8988T (cell line): ENCODE measurements around the gene ZNF609.

Experiments used
- DNase-seq: peaks from one replicate; pipeline ENCODE4 v3.0.0; 2011

The ZNF609 gene

GRCh38 chr15:64701051-64701450 lies 240.7 kb downstream of the ZNF609 start:
- DNase-seq, result no peak

DNA sequence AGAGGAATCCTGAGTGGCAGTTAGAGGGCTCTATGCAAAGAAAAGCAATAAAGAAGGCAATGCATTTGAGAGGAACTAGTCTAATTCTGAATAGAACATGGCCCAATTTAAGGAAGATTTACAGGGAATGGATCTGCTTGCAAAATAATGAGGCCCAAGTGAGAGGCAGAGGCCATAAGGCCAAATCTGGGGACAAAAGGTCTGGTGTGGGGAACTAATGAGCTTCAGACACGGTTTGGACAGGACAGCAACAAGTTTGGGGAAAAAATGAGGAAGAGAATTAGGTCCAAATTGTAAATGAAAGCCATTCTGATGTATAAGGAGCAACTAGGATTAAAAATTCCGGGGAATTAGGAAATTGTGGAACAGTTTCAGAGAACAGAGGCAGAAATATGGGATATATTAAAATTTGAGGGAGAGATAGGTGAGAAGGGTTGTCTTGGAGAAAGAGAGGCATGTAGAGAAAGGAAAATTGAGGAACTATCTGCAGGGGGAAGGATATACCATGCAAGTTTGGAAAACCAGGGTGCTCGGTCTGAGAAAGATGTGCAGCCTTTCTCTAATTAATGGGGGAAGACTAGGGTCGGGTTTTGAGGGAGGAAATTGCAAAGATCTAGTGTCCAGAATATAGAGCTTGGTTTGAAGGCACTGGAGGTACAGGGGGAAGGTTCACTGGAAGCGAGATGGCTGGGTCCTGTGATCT lies 241.3 kb downstream of the ZNF609 start:
- no peak for DNase-seq

- DNase-seq, result peak; percentile 86
These were observed 242.6 kb downstream of the ZNF609 start for GRCh38 chr15:64702816-64703631.

- no peak for DNase-seq
These were observed 243.2 kb downstream of the ZNF609 start for GRCh38 chr15:64703632-64703959.

- no peak for DNase-seq
These were observed 244.6 kb downstream of the ZNF609 start for GRCh38 chr15:64705006-64705405.

DNA sequence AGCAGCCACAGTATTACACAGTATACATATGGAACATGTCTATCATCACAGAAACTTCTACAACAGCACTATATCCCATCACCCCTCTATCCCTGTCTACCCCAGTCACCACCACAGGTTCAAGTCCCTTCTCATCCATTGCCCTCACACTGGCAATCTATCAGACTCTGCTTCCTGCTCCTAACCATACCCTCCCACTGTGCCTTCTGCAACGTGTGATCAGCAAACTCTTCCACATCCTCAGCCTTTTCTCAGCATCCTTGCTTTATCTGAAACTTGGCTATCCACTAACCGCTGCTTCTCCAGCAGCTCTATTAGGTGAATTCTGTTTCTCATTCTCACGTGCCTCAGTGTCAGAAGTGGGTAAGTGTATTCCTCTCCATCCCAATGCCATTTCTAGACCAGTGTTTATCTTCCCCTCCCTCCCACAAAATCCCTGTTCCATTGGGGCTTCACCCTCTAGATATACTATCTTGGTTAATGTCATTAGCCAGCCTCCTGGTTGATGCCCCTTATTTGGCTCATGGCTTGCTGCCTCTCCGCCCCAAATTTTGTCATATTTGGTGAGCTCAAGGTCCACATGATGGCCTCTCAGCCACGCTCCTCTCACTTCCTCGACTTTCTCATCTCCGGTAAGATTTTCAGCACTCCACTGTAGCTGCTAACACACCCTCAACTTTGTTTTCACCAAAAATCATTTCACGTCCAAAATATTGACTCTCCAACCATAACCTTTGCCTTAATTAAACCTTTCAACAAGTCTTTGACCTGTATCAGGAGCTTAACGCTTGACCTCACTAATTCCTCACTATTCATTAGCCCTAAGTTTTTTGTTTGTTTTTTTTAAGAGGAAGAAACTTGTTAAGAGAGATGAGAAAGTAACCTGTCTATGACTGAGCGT lies 245.9 kb downstream of the ZNF609 start:
- DNase-seq, result no peak

DNA sequence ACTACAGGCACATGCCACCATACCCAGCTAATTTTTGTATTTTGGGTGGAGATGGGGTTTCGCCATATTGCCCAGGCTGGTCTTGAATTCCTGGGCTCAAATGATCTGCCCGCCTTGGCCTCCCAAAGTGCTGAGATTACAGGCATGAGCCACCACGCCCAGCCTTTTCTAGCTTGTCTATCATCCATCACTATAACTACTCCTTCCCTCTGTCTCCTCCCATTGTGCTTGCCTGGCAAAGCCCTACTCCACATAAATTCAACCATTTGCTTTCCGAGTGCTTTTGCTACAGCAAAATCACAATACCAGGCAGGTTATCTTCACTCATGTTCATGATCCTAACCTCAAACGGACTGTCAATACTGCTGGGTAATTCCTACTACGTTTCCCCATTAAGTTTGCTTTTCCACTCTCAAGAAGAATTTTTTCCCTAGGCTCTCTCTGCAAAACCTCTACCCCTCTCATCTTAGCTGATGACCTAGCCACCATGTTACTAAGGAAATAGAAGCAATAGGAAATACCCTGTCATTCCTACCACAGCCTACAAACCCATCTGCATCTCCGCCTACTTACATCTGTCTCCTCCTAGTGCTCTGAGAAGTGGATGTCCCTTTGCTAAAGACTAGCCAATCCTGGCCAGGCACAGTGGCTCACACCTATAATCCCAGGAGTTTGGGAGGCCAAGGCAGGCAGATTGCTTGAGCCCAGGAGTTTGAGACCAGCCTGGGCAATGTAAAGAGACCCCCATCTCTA lies 250.5 kb downstream of the ZNF609 start:
- DNase-seq, result no peak

GRCh38 chr15:64712353-64712752 lies 252.0 kb downstream of the ZNF609 start:
- DNase-seq, result no peak

GRCh38 chr15:64713592-64713991 lies 253.2 kb downstream of the ZNF609 start:
- no peak for DNase-seq

DNA sequence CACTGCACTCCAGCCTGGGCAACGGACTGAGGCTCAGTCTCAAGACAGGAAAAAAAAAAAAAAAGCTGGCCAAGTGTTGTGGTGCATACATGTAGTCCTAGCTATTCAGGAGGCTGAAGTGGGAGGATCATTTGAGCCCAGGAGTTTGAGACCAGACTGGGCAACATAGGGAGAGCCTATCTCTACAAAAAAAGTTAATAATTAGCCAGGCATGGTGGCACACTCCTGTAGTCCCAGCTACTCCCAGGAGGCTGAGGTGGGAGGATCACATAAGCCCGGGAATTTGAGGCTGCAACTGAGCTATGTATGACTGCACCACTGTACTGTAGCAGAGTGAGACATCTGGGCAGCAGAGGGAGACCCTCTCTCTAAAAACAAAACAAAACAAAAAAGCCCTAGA lies 256.1 kb downstream of the ZNF609 start:
- no peak for DNase-seq

DNA sequence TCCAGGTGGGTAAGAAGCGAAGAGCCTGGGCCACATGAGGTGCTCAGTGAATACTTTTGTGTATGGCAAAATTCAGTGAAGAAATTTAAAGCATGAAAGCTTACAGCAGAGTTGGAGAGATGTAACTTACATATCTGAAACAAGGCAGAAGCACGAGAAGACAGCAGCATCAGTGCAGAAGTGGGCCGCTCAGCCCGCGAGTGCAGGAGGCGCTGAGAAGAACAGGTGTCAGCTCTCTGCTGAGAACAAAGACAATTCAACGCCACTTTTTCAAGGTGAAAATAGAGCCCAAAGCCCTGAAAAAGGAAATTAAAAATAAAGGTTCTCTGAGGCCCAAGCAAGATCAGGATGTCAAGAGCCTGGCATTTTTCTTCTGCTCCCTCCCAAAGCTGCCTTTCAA lies 256.8 kb downstream of the ZNF609 start:
- no peak for DNase-seq

- no peak for DNase-seq
These were observed 257.5 kb downstream of the ZNF609 start for GRCh38 chr15:64717735-64718495.

GRCh38 chr15:64720188-64720587 lies 259.8 kb downstream of the ZNF609 start:
- no peak for DNase-seq

DNA sequence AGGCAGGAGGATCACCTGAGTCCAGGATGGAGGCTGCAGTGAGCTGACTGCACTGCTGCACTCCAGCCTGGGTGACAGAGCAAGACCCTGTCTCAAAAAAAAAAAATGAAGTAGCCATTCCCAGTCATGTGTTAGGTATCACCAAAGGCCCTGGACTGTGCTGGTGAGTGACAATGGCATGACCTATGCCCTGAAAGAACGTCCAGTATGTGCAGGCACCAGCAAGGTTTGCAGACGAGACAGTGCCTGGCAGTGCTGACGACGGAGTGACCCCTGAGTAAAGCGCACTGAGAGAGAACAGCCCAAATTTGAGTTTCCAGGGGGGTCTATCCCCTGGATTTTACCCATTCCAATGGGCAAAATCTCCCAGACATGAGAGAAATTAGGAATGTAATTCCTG lies 269.8 kb downstream of the ZNF609 start:
- no peak for DNase-seq

DNA sequence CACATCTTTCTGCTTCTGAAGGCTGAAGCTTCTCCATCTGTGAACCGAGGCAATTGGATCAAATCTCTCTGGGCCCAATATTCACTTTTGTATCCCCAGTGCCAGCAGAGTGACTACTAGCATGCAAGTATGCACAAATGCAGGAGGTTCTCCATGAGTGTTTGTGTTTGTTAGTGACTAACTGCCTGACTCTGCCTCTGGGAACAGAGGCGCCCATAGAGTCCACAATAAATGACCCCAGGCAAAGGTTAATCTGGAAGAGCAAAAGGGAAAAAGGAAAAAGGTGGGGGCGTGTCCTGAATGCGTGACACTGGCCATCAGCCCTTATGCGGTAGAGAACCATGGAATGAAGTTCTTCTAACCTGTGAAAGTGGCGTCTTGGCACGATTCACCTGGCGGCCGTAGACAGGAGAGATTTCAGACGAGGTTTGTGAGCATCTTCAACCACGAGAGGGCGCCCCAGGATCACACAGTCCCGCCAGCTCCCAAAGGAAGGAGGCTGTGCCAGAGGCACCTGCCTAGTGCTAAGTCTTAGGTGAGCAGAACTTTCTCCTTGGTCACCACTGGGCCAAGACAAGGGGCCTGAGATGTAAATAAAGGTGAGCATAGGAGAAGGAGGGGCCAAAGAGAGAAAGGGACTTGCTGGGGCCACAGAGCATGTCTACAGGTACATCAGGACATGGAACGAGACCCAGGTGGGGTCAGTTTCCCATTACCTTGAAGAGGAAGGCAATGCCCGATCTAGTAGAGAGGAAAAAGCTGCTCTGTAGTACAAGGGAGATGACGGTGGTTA lies 270.8 kb downstream of the ZNF609 start:
- no peak for DNase-seq

DNA sequence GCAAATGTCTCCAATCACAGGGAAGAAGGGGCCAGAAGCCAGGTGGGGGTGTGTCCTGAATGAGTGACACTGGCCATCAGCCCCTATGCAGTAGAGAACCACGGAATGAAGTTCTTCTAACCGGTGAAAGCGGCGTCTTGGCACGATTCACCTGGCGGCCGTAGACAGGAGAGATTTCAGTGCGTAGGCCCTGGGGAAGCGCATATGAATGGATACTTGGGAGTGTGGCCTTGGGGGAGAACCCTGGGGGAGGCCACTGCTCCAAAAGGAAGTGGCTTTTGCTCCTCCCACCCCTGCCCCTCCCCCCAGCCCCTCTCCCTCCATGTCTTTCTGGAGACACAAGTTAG lies 271.4 kb downstream of the ZNF609 start:
- no peak for DNase-seq

DNA sequence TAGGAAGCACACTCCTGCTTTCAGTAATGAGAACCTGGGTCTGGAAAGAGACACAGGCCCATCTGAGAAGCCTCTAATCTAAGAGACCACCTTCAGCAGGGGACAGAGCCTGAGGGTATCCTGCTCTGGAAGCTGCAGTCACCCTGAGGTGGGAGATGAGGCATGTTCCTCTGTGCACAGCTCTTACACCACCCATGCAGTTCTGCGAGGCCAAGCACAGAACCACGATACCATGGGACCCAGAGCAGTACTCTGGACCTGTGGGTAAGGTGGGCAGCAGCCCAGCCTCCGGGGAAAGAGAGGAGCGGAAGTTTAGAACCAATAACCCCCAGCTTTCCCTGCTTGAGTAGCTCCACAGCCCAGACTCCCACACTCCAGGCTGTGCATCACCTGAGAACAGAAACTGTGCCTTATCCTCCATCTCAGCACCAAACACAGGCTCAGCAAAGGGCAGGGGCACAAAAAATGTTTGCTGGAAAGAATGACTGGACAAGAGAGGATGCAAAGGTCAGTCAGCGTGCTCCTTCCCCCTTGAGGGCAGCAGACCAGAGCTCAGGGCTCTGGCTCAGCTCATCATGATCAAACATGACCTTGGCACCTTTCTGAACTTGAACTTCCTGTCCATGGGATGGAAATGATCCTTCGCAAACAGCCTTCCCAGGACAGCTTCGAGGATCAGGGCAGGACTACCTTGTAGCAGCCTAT lies 271.9 kb downstream of the ZNF609 start:
- DNase-seq, result no peak
